ENCODE measurements around the gene NAA25.
"Not testable (repeated sequence)": the region's sequence is repeated elsewhere in the genome, so short reads cannot be mapped to it uniquely, and the experiment has no call there.

NAA25 gene

GRCh38 chr12:112103758-112104503 lies 4.7 kb downstream of the NAA25 start:
- H3K4me1 Mint-ChIP-seq = peaks cover 46% of the 10 kb centered on the region
- ATAC-seq = no peak
- H3K27ac Mint-ChIP-seq = peak overlapping the region; percentile 54
- DNase-seq (ENCODE audit: low spot score in 2 of 2) = no peak
- H3K4me3 Mint-ChIP-seq = no peak overlapping the region
- peaks cover 95% of the 10 kb centered on the region for H3K36me3 Mint-ChIP-seq
- H3K9me3 Mint-ChIP-seq = no peaks in the 10 kb centered on the region

- H3K9me3 Mint-ChIP-seq; H3K4me3 Mint-ChIP-seq; DNase-seq (ENCODE audit: low spot score in 2 of 2); ATAC-seq: not testable (repeated sequence)
- Mint-ChIP-seq H3K36me3 (peaks cover 95% of the 10 kb centered on the region), H3K27ac (peak overlapping the region; percentile 45), H3K4me1 (peaks cover 46% of the 10 kb centered on the region)
These were observed 5.8 kb downstream of the NAA25 start for GRCh38 chr12:112102746-112103145.

- peaks cover 41% of the 10 kb centered on the region for H3K4me1 Mint-ChIP-seq
- no peak overlapping the region for H3K4me3 Mint-ChIP-seq
- H3K36me3 Mint-ChIP-seq = peaks cover 95% of the 10 kb centered on the region
- DNase-seq (ENCODE audit: low spot score in 2 of 2) (no peak), ATAC-seq (no peak)
- no peaks in the 10 kb centered on the region for H3K9me3 Mint-ChIP-seq
- no peak overlapping the region for H3K27ac Mint-ChIP-seq
These were observed 6.5 kb downstream of the NAA25 start for GRCh38 chr12:112102127-112102526.

- peaks cover 89% of the 10 kb centered on the region for H3K36me3 Mint-ChIP-seq
- ATAC-seq; DNase-seq (ENCODE audit: low spot score in 2 of 2); H3K4me3 Mint-ChIP-seq; H3K9me3 Mint-ChIP-seq: not testable (repeated sequence)
- peaks cover 43% of the 10 kb centered on the region for H3K4me1 Mint-ChIP-seq
- H3K27ac Mint-ChIP-seq = peak overlapping the region; percentile 69
These were observed 8.1 kb downstream of the NAA25 start for GRCh38 chr12:112100500-112100899.

- ATAC-seq (no peak), DNase-seq (ENCODE audit: low spot score in 2 of 2) (no peak)
- Mint-ChIP-seq H3K4me1 (peaks cover 29% of the 10 kb centered on the region), H3K27ac (peak overlapping the region; percentile 84), H3K9me3 (no peaks in the 10 kb centered on the region), H3K36me3 (peaks cover 88% of the 10 kb centered on the region), H3K4me3 (no peak overlapping the region)
These were observed 10.9 kb downstream of the NAA25 start for GRCh38 chr12:112097641-112098040.

GRCh38 chr12:112096667-112097066 lies 11.9 kb downstream of the NAA25 start:
- Mint-ChIP-seq H3K4me3 (peak overlapping the region; percentile 41), H3K4me1 (peaks cover 29% of the 10 kb centered on the region), H3K27ac (peak overlapping the region; percentile 84), H3K36me3 (peaks cover 88% of the 10 kb centered on the region), H3K9me3 (no peaks in the 10 kb centered on the region)
- ATAC-seq = peak; percentile 98
- DNase-seq (ENCODE audit: low spot score in 2 of 2) = peak in 1 of 2 donors; percentile 55

- Mint-ChIP-seq H3K4me1 (peaks cover 26% of the 10 kb centered on the region), H3K27ac (peak overlapping the region; percentile 84), H3K36me3 (peaks cover 88% of the 10 kb centered on the region), H3K9me3 (no peaks in the 10 kb centered on the region), H3K4me3 (peak overlapping the region; percentile 41)
- ATAC-seq (peak; percentile 86), DNase-seq (ENCODE audit: low spot score in 2 of 2) (no peak)
These were observed 12.5 kb downstream of the NAA25 start for GRCh38 chr12:112096070-112096469.

GRCh38 chr12:112091563-112091962 lies 17.0 kb downstream of the NAA25 start:
- H3K9me3 Mint-ChIP-seq = no peaks in the 10 kb centered on the region
- H3K4me3 Mint-ChIP-seq = no peak overlapping the region
- DNase-seq (ENCODE audit: low spot score in 2 of 2) = no peak
- peaks cover 92% of the 10 kb centered on the region for H3K36me3 Mint-ChIP-seq
- H3K4me1 Mint-ChIP-seq = peaks cover 15% of the 10 kb centered on the region
- no peak overlapping the region for H3K27ac Mint-ChIP-seq
- ATAC-seq = no peak

- Mint-ChIP-seq H3K4me1 (peaks cover 16% of the 10 kb centered on the region), H3K36me3 (peaks cover 100% of the 10 kb centered on the region), H3K9me3 (no peaks in the 10 kb centered on the region), H3K27ac (no peak overlapping the region), H3K4me3 (no peak overlapping the region)
- DNase-seq (ENCODE audit: low spot score in 2 of 2) = no peak
- no peak for ATAC-seq
These were observed 20.7 kb downstream of the NAA25 start for GRCh38 chr12:112087851-112088250.

- Mint-ChIP-seq H3K9me3 (no peaks in the 10 kb centered on the region), H3K4me1 (peaks cover 20% of the 10 kb centered on the region), H3K36me3 (peaks cover 100% of the 10 kb centered on the region), H3K4me3 (no peak overlapping the region), H3K27ac (no peak overlapping the region)
- ATAC-seq (no peak), DNase-seq (ENCODE audit: low spot score in 2 of 2) (no peak)
These were observed 21.3 kb downstream of the NAA25 start for GRCh38 chr12:112087055-112087850.

- Mint-ChIP-seq H3K4me3 (no peak overlapping the region), H3K36me3 (peaks cover 100% of the 10 kb centered on the region), H3K9me3 (no peaks in the 10 kb centered on the region), H3K4me1 (peaks cover 11% of the 10 kb centered on the region), H3K27ac (peak overlapping the region; percentile 21)
- peak; percentile 69 for ATAC-seq
- DNase-seq (ENCODE audit: low spot score in 2 of 2) = no peak
These were observed 42.0 kb downstream of the NAA25 start for GRCh38 chr12:112066566-112066965.

GRCh38 chr12:112063273-112063672 lies 45.3 kb downstream of the NAA25 start:
- H3K4me1 Mint-ChIP-seq = peaks cover 11% of the 10 kb centered on the region
- H3K27ac Mint-ChIP-seq = no peak overlapping the region
- no peak for ATAC-seq
- DNase-seq (ENCODE audit: low spot score in 2 of 2) = no peak
- H3K9me3 Mint-ChIP-seq = no peaks in the 10 kb centered on the region
- H3K36me3 Mint-ChIP-seq = peaks cover 100% of the 10 kb centered on the region
- H3K4me3 Mint-ChIP-seq = no peak overlapping the region

- DNase-seq (ENCODE audit: low spot score in 2 of 2) (no peak), ATAC-seq (no peak)
- Mint-ChIP-seq H3K36me3 (peaks cover 98% of the 10 kb centered on the region), H3K4me3 (no peak overlapping the region), H3K9me3 (no peaks in the 10 kb centered on the region), H3K27ac (no peak overlapping the region), H3K4me1 (peaks cover under 1% of the 10 kb centered on the region)
These were observed 47.4 kb downstream of the NAA25 start for GRCh38 chr12:112061137-112061536.

GRCh38 chr12:112049351-112049750 lies 59.2 kb downstream of the NAA25 start:
- peaks cover 100% of the 10 kb centered on the region for H3K36me3 Mint-ChIP-seq
- no peaks in the 10 kb centered on the region for H3K9me3 Mint-ChIP-seq
- peaks cover 5% of the 10 kb centered on the region for H3K4me1 Mint-ChIP-seq
- H3K4me3 Mint-ChIP-seq = no peak overlapping the region
- ATAC-seq (no peak), DNase-seq (ENCODE audit: low spot score in 2 of 2) (no peak)
- H3K27ac Mint-ChIP-seq = no peak overlapping the region

GRCh38 chr12:112046003-112046402 lies 62.6 kb downstream of the NAA25 start:
- ATAC-seq (no peak), DNase-seq (ENCODE audit: low spot score in 2 of 2) (no peak)
- Mint-ChIP-seq H3K4me3 (no peak overlapping the region), H3K27ac (peak overlapping the region; percentile 36), H3K4me1 (no peaks in the 10 kb centered on the region), H3K36me3 (peaks cover 100% of the 10 kb centered on the region), H3K9me3 (no peaks in the 10 kb centered on the region)

- DNase-seq (ENCODE audit: low spot score in 2 of 2); H3K4me3 Mint-ChIP-seq; H3K9me3 Mint-ChIP-seq; ATAC-seq; H3K4me1 Mint-ChIP-seq: not testable (repeated sequence)
- H3K27ac Mint-ChIP-seq = peak overlapping the region; percentile 48
- peaks cover 100% of the 10 kb centered on the region for H3K36me3 Mint-ChIP-seq
These were observed 72.0 kb downstream of the NAA25 start for GRCh38 chr12:112036614-112037013.

All from stimulated activated effector memory CD8-positive, alpha-beta T cell treated with anti-CD3 and anti-CD28 coated beads, Interleukin-12 subunit alpha, Interleukin-12 subunit beta, amount 100 ng/mL, for 72 hours (primary cell).